ENCODE results near the gene PLXDC2. TPM values are rescaled to one million over a fixed set of nuclear protein-coding genes. Genes with fewer than 3 reads are reported as not detected.
"Not testable (repeated sequence)": the region's sequence is repeated elsewhere in the genome, so short reads cannot be mapped to it uniquely, and the experiment has no call there.

PLXDC2 gene
- total RNA-seq, 2 experiments from 2014 or later, result not detected

DNA sequence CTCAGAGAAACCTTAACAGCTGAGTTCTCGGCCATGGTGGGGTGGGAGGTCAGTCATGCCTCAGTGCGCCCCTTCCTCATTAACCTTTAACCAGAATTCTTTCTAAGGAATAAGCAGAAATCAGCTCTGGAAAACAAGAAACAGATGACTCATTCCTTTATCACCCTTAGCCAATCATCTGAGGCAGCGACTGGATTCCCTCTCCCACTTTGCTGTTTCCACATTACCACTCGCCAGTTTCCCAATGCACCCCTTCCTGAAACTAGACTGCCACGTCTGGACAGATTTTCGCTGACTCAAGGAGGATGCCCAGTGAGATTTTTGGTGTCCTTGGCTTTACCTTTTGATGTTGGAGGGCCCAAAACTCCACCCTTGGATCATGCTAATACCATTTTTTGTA lies 223.8 kb downstream of the PLXDC2 start:
- CTCF ChIA-PET, result no interaction called here

DNA sequence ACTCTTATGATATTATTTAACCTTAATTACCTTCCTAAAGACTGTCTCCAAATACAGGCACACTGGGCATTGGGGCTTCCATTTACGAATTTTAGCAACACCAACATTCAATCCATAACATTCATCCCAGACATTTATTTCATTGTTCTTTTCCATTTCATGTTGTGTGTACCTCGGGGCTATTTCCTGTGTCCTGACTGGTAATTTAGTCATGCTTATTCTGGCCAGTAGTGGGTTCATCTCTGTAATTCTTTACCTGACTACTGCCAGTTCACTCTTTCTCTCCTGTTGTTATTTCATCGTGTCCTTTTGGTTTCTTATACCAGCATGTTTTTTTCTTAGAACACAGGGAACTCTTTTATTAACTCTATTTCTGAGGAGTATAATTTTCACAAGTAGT lies 225.7 kb downstream of the PLXDC2 start:
- no peaks in the 10 kb centered on the region for H3K36me3 Mint-ChIP-seq (ENCODE audit: low read depth)
- H3K27ac Mint-ChIP-seq, result no peak overlapping the region
- TF ChIP-seq, protein P1, sequence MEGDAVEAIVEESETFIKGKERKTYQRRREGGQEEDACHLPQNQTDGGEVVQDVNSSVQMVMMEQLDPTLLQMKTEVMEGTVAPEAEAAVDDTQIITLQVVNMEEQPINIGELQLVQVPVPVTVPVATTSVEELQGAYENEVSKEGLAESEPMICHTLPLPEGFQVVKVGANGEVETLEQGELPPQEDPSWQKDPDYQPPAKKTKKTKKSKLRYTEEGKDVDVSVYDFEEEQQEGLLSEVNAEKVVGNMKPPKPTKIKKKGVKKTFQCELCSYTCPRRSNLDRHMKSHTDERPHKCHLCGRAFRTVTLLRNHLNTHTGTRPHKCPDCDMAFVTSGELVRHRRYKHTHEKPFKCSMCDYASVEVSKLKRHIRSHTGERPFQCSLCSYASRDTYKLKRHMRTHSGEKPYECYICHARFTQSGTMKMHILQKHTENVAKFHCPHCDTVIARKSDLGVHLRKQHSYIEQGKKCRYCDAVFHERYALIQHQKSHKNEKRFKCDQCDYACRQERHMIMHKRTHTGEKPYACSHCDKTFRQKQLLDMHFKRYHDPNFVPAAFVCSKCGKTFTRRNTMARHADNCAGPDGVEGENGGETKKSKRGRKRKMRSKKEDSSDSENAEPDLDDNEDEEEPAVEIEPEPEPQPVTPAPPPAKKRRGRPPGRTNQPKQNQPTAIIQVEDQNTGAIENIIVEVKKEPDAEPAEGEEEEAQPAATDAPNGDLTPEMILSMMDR (IDR thresholded peaks at IDR 0.05), result no peak
- ATAC-seq (no peak), DNase-seq (no peak)
- H3K27me3 Mint-ChIP-seq, result no peaks in the 10 kb centered on the region
- no peaks in the 10 kb centered on the region for H3K4me1 Mint-ChIP-seq (ENCODE audit: low read depth)
- ChIA-PET POLR2A (no interaction called here), CTCF (no interaction called here)
- intact Hi-C loops (cut with micrococcal nuclease), result no loop called here
- H3K9me3 Mint-ChIP-seq, result no peaks in the 10 kb centered on the region
- no peak overlapping the region for H3K4me3 Mint-ChIP-seq

More for the DNA sequence above, 223.8 kb downstream of the PLXDC2 start:
- DNase-seq, result no peak
- Mint-ChIP-seq H3K27me3 (no peaks in the 10 kb centered on the region), H3K27ac (no peak overlapping the region), H3K9me3 (peaks cover 2% of the 10 kb centered on the region), H3K36me3 (ENCODE audit: low read depth) (no peaks in the 10 kb centered on the region), H3K4me3 (no peak overlapping the region), H3K4me1 (ENCODE audit: low read depth) (no peaks in the 10 kb centered on the region)
- intact Hi-C loops (cut with micrococcal nuclease), result no loop called here
- TF ChIP-seq, protein P1 (IDR thresholded peaks at IDR 0.05), result no peak
- ATAC-seq, result no peak
- POLR2A ChIA-PET, result no interaction called here

DNA sequence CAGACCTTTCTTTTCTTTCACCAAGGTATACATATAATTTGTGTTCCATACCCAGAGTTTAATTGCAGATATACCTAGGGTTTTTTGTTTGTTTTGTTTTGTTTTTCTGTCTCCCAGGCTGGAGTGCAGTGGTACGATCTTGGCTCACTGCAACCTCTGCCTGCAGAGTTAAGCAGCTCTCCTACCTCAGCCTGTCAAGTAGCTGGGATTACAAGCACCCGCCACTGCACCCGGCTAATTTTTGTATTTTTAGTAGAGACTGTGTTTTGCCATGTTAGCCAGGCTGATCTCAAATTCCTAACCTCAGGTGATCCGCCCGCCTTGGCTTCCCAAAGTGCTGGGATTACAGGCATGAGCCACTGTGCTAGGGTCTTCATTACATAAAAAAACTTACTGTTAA lies 228.9 kb downstream of the PLXDC2 start:
- ATAC-seq; intact Hi-C loops (cut with micrococcal nuclease); H3K27me3 Mint-ChIP-seq: not testable (repeated sequence)

DNA sequence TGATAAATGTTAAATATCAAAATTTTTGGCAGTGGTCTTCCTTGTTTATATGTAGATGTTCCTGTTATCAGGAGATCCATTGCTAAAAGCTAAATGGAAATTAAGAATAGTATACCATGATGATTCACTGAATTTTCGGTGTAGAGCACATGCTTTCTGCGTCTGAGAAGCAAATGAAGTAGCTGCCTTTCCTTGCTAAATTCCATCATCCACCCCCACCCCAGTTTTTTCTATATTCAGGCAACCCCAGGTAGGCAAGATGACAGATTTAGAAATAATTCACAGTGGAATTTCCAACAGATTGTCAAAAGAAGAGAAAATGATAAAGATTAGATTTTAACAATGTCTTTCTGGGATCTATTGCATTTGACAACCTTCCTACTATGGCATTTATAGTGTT lies 231.9 kb downstream of the PLXDC2 start:
- intact Hi-C loops (cut with micrococcal nuclease), result no loop called here
- Mint-ChIP-seq H3K36me3 (ENCODE audit: low read depth) (no peaks in the 10 kb centered on the region), H3K9me3 (no peaks in the 10 kb centered on the region), H3K4me1 (ENCODE audit: low read depth) (no peaks in the 10 kb centered on the region), H3K27ac (no peak overlapping the region), H3K27me3 (no peaks in the 10 kb centered on the region), H3K4me3 (no peak overlapping the region)
- TF ChIP-seq, protein P1 (IDR thresholded peaks at IDR 0.05), result no peak
- CTCF ChIA-PET, result no interaction called here
- no peak for ATAC-seq
- POLR2A ChIA-PET, result no interaction called here
- no peak for DNase-seq

More for the DNA sequence above, 228.9 kb downstream of the PLXDC2 start:
- H3K4me3 Mint-ChIP-seq; H3K9me3 Mint-ChIP-seq; H3K4me1 Mint-ChIP-seq (ENCODE audit: low read depth); DNase-seq; POLR2A ChIA-PET; CTCF ChIA-PET; H3K27ac Mint-ChIP-seq; H3K36me3 Mint-ChIP-seq (ENCODE audit: low read depth): not testable (repeated sequence)

DNA sequence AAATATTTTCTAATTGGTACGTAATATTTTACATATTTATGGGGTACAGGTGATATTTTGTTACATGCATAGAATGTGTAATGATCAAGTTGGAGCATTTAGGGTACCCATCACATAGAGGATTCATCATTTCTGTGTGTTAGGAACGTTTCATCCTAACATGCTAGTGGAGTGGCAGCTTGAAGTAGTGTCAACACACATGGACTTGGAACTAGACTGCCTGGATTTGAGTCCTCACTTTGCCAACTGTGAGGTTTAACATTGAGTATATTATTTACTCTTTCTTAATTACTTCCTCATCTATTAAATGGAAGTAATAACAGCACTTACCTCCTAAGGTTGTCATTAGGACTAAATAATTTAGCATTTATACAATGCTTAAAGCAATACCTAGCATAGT lies 241.9 kb downstream of the PLXDC2 start:
- DNase-seq (no peak), ATAC-seq (no peak)
- intact Hi-C loops (cut with micrococcal nuclease), result no loop called here
- POLR2A ChIA-PET, result no interaction called here
- no peak overlapping the region for H3K27ac Mint-ChIP-seq
- CTCF ChIA-PET, result no interaction called here
- no peaks in the 10 kb centered on the region for H3K36me3 Mint-ChIP-seq (ENCODE audit: low read depth)
- peaks cover 3% of the 10 kb centered on the region for H3K9me3 Mint-ChIP-seq
- no peaks in the 10 kb centered on the region for H3K4me1 Mint-ChIP-seq (ENCODE audit: low read depth)
- H3K4me3 Mint-ChIP-seq, result no peak overlapping the region
- TF ChIP-seq, protein P1 (IDR thresholded peaks at IDR 0.05), result no peak
- H3K27me3 Mint-ChIP-seq, result no peaks in the 10 kb centered on the region
